OCI-LY7 (cell line): Measurements from ENCODE around the gene KATNAL2. TPM values are rescaled to one million over a fixed set of nuclear protein-coding genes. Genes with fewer than 3 reads are reported as not detected.
A peak's percentile ranks its signal among the peaks of the same experiment; 100 is the strongest.

Experiments
- BruUV-seq: library from RNA; stranded (reverse); fragments of 400-500 nt; replicated peaks from 2 replicates; lab custom pipeline; 2021; lab: Mats Ljungman, UMichigan
- CTCF ChIA-PET: fragments of 300-600 bp; sonication (Branson Sonifier 250); formaldehyde crosslinking; loops from one replicate; lab custom pipeline; 2022; ENCODE audit warnings: antibody characterized with exemption; ENCODE audit not compliant: unreplicated experiment; lab: Charles Lee
- POLR2A ChIA-PET: fragments of 300-600 bp; sonication (Branson Sonifier 250); formaldehyde crosslinking; loops from one replicate; lab custom pipeline; 2022; ENCODE audit warnings: antibody characterized with exemption; lab: Charles Lee
- DNase-seq: peaks from one replicate; pipeline ENCODE4 v3.0.0-alpha.2; 2015; ENCODE audit warnings: low spot score
- H2AFZ ChIP-seq: fragments of 200-600 bp; sonication (generic), shearing (Covaris generic); 2 replicates; pipeline ENCODE4 v1.6.1; 2014; ENCODE audit warnings: mild to moderate bottlenecking, antibody characterized with exemption, low read length, moderate library complexity
- H3K27ac ChIP-seq: fragments of 200-600 bp; sonication (generic); 2 replicates; pipeline ENCODE4 v1.5.1; 2014; ENCODE audit warnings: mixed run types, low read depth, mild to moderate bottlenecking, moderate library complexity, low read length, inconsistent platforms; ENCODE audit not compliant: poor library complexity, severe bottlenecking
- H3K36me3 ChIP-seq: fragments of 200-600 bp; sonication (generic); 2 replicates; pipeline ENCODE4 v1.6.1; 2014; ENCODE audit warnings: mild to moderate bottlenecking, antibody characterized with exemption, low read length, moderate library complexity, mixed read lengths; ENCODE audit not compliant: insufficient read depth
- H3K4me1 ChIP-seq: fragments of 200-600 bp; sonication (generic); 2 replicates; pipeline ENCODE4 v1.5.1; 2014; ENCODE audit warnings: mild to moderate bottlenecking, low read length; ENCODE audit not compliant: insufficient read depth, poor library complexity, severe bottlenecking
- H3K4me2 ChIP-seq: fragments of 200-600 bp; sonication (generic); 2 replicates; pipeline ENCODE4 v1.6.1; 2014; ENCODE audit warnings: mild to moderate bottlenecking, low read length
- H3K4me3 ChIP-seq: fragments of 200-600 bp; sonication (generic); 2 replicates; pipeline ENCODE4 v1.5.1; 2014; ENCODE audit warnings: mild to moderate bottlenecking, low read depth, low read length; ENCODE audit not compliant: poor library complexity, severe bottlenecking
- H3K79me2 ChIP-seq: fragments of 200-600 bp; sonication (generic); 2 replicates; pipeline ENCODE4 v1.6.1; 2016; ENCODE audit warnings: low read depth, mild to moderate bottlenecking, low read length, moderate library complexity, mixed read lengths; ENCODE audit not compliant: insufficient read depth
- H3K9me2 ChIP-seq: fragments of 200-600 bp; sonication (generic); 2 replicates; pipeline ENCODE4 v1.6.1; 2016; ENCODE audit warnings: mild to moderate bottlenecking, low read length, mixed read lengths; ENCODE audit not compliant: insufficient read depth
- H3K9me3 ChIP-seq: fragments of 200-600 bp; sonication (generic); 2 replicates; pipeline ENCODE4 v1.6.1; 2014; ENCODE audit warnings: mild to moderate bottlenecking, mixed run types, low read length, mixed read lengths
- H4K20me1 ChIP-seq: fragments of 200-600 bp; sonication (generic); 2 replicates; pipeline ENCODE4 v1.6.1; 2014; ENCODE audit warnings: mild to moderate bottlenecking, antibody characterized with exemption, low read length, moderate library complexity, mixed read lengths; ENCODE audit not compliant: insufficient read depth
- CTCF ChIP-seq: fragments of 200-600 bp; sonication (generic); conservative IDR thresholded peaks from 2 replicates; pipeline ENCODE4 v1.5.1; 2014; ENCODE audit warnings: mild to moderate bottlenecking, antibody characterized with exemption, low read length, moderate library complexity, mixed read lengths
- EZH2phosphoT487 ChIP-seq: fragments of 200-600 bp; sonication (generic); IDR thresholded peaks from 2 replicates; pipeline ENCODE4 v1.6.1; 2018; ENCODE audit warnings: low read depth, borderline replicate concordance, mild to moderate bottlenecking, mixed run types, antibody characterized with exemption, low read length, moderate library complexity, mixed read lengths
- intact Hi-C: fragments of 100-400 bp; cut with micrococcal nuclease; formaldehyde crosslinking; loops from one replicate; pipeline ENCODE4 v1.10.0; 2022; ENCODE audit not compliant: unreplicated experiment
- small RNA-seq: library from RNA; depleted of rRNA; stranded (forward); fragments of <200 nt; gene quantifications from one replicate; pipeline ENCODE3, GENCODE V24; 2014
- total RNA-seq, 2 experiments: library from RNA; depleted of rRNA in 1 of 2; stranded (reverse); fragments of >200 nt in 1 of 2; shearing (Covaris generic) in 1 of 2; gene quantifications; 2 replicates each; pipeline ENCODE4 v1.2.3, GENCODE V29; 2014 to 2022

The KATNAL2 gene
- total RNA-seq, 2 experiments from 2014 or later: 5.7 to 16.1 TPM

- CTCF ChIA-PET: no interaction called here
- Histone ChIP-seq H3K4me2 (peak overlapping the region; percentile 95), H3K4me3 (peak overlapping the region; percentile 75), H2AFZ (peak overlapping the region; percentile 66), H4K20me1 (no peaks in the 10 kb centered on the region), H3K79me2 (no peaks in the 10 kb centered on the region), H3K9me2 (no peaks in the 10 kb centered on the region), H3K4me1 (peaks cover 4% of the 10 kb centered on the region), H3K27ac (no peak overlapping the region), H3K36me3 (peaks cover 20% of the 10 kb centered on the region), H3K9me3 (no peaks in the 10 kb centered on the region)
- intact Hi-C loops: no loop called here
- no peak for DNase-seq
- POLR2A ChIA-PET: interaction anchor here (0.6 to 1.3 kb wide), 3 partner anchors 9 to 1129 kb away, joined by 3 to 8 read pairs (median 3); no protein-coding TSS in a partner anchor
- no peak for TF ChIP-seq EZH2phosphoT487
- BruUV-seq: no TSS peak
These were observed 233.5 kb downstream of the KATNAL2 start for GRCh38 chr18:47150824-47151366.

- ChIA-PET CTCF (no interaction called here), POLR2A (interaction anchor here (1.3 kb wide), 1 partner anchor 8 kb away, joined by 3 read pairs; no protein-coding TSS in a partner anchor)
- no TSS peak for BruUV-seq
These were observed 234.0 kb downstream of the KATNAL2 start for GRCh38 chr18:47151439-47151838.

More at GRCh38 chr18:47151439-47151838, 234.0 kb downstream of the KATNAL2 start:
- no peaks in the 10 kb centered on the region for H3K9me2 ChIP-seq
- TF ChIP-seq EZH2phosphoT487: no peak
- no peak for TF ChIP-seq CTCF
- no peak for DNase-seq
- H3K4me2 ChIP-seq: peak overlapping the region; percentile 95
- H3K27ac ChIP-seq: no peak overlapping the region
- no peaks in the 10 kb centered on the region for H4K20me1 ChIP-seq
- peak overlapping the region; percentile 66; the same call in 1 of the 2 replicates for H2AFZ ChIP-seq
- H3K79me2 ChIP-seq: no peaks in the 10 kb centered on the region
- H3K4me1 ChIP-seq: peaks cover 4% of the 10 kb centered on the region
- intact Hi-C loops: no loop called here
- H3K9me3 ChIP-seq: no peaks in the 10 kb centered on the region
- H3K4me3 ChIP-seq: peak overlapping the region; percentile 75
- H3K36me3 ChIP-seq: peaks cover 20% of the 10 kb centered on the region

Small RNA genes lying within 50 kb of the gene (small RNA-seq; reads per million reads assigned to genes)
- not detected for gene AC012254.4

Other genes with a start within 250 kb of the KATNAL2 start
- 0.28 TPM in 1 of 2 replicates, not detected in the other for gene ST8SIA5, start 160.5 kb upstream of the KATNAL2 start, total RNA-seq (2014; rRNA removed; shearing (Covaris generic))
- gene ST8SIA5, start 160.5 kb upstream of the KATNAL2 start, total RNA-seq (2022): not detected in 2 replicates
- 17.9 and 18.1 TPM in 2 replicates for gene PIAS2, start 95 bp upstream of the KATNAL2 start, total RNA-seq (2014; rRNA removed; shearing (Covaris generic))
- gene PIAS2, start 95 bp upstream of the KATNAL2 start, total RNA-seq (2022): 27.9 and 35.7 TPM in 2 replicates
- gene ELOA2, start 118.0 kb downstream of the KATNAL2 start, total RNA-seq (2014; rRNA removed; shearing (Covaris generic)): not detected in 2 replicates
- not detected in 2 replicates for gene ELOA2, start 118.0 kb downstream of the KATNAL2 start, total RNA-seq (2022)
- 8.4 and 10.6 TPM in 2 replicates for gene HDHD2, start 232.9 kb downstream of the KATNAL2 start, total RNA-seq (2014; rRNA removed; shearing (Covaris generic))
- 16.6 and 19.0 TPM in 2 replicates for gene HDHD2, start 232.9 kb downstream of the KATNAL2 start, total RNA-seq (2022)